ENCODE data around the gene WDR93.

The WDR93 gene

DNA sequence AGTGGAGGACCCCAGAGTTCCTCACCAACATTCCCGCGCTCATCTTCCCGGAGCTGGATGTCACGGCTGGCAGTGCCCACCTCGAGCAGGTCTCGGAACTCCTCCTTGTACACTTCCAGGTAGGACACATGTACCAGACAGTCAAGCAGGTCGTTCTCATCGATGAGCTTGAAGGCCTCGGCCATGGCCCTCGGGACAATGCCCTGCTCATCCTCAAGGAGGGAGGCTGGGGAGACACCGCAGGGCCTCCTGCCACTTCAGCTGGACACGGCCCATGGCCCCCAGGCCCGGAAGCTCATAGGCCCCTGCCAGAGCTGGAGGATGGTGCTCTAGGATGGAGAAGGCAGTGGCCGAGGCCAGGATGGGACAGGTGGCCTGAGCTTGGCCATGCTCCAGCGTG, 40.9 kb upstream of the WDR93 start:
- Histone ChIP-seq H2BK12ac (ENCODE audit: low read length) (no peak overlapping the region), H4K91ac (ENCODE audit: low read depth, low read length) (no peak overlapping the region), H3K14ac (ENCODE audit: low read length) (no peak overlapping the region), H3K79me1 (ENCODE audit: low read length) (peaks cover 1% of the 10 kb centered on the region), H3K4me1 (ENCODE audit: control insufficient read depth in 1 of 2, insufficient read depth in 2 of 2, low read length in 2 of 2) (peaks cover 5 to 6% of the 10 kb centered on the region in 2 experiments), H3K9ac (ENCODE audit: low read length) (no peak overlapping the region), H3K27me3 (ENCODE audit: insufficient read depth, low read length) (no peaks in the 10 kb centered on the region), H4K8ac (ENCODE audit: low read depth, low read length) (no peak overlapping the region), H4K12ac (ENCODE audit: low read depth, low read length) (no peak overlapping the region), H2BK5ac (ENCODE audit: low read depth, low read length, poor library complexity) (no peak overlapping the region), H3K18ac (ENCODE audit: low read length) (no peak overlapping the region), H3K79me2 (ENCODE audit: control insufficient read depth, insufficient read depth, low read length, poor library complexity) (peaks cover under 1% of the 10 kb centered on the region), H3K4ac (ENCODE audit: low read depth, low read length) (no peak overlapping the region), H3K23ac (ENCODE audit: low read length) (no peak overlapping the region), H3K4me3 (ENCODE audit: low read depth, low read length) (no peak overlapping the region), H2BK120ac (ENCODE audit: insufficient read depth, low read length, poor library complexity) (no peak overlapping the region), H3K36me3 (ENCODE audit: control insufficient read depth in 1 of 2, insufficient read depth in 2 of 2, low read length in 2 of 2) (peaks cover 26 to 27% of the 10 kb centered on the region in 2 experiments), H3K9me3 (ENCODE audit: insufficient read depth, low read depth, low read length) (no peaks in the 10 kb centered on the region), H3K27ac (ENCODE audit: low read depth, low read length) (no peak overlapping the region), H2AFZ (ENCODE audit: insufficient read depth, low read length, poor library complexity) (no peak overlapping the region), H2AK5ac (ENCODE audit: low read length) (no peak overlapping the region), H3K4me2 (ENCODE audit: low read length) (no peak overlapping the region)
- WGBS (ENCODE audit: extremely low coverage, insufficient coverage, insufficient read length): no CpG with 5 or more reads among the region's 15 CpGs
- no peak for DNase-seq

GRCh38 chr15:89652131-89652530, 38.5 kb upstream of the WDR93 start:
- H3K18ac ChIP-seq (ENCODE audit: low read length): no peak overlapping the region
- peaks cover 9 to 13% of the 10 kb centered on the region in 2 experiments for H3K36me3 ChIP-seq (ENCODE audit: control insufficient read depth in 1 of 2, insufficient read depth in 2 of 2, low read length in 2 of 2)
- H2BK120ac ChIP-seq (ENCODE audit: insufficient read depth, low read length, poor library complexity): no peak overlapping the region
- peak overlapping the region; percentile 12 for H3K9ac ChIP-seq (ENCODE audit: low read length)
- no peak overlapping the region for H3K14ac ChIP-seq (ENCODE audit: low read length)
- H2BK5ac ChIP-seq (ENCODE audit: low read depth, low read length, poor library complexity): no peak overlapping the region
- no peak overlapping the region for H4K8ac ChIP-seq (ENCODE audit: low read depth, low read length)
- H3K4me2 ChIP-seq (ENCODE audit: low read length): no peak overlapping the region
- peaks cover 5 to 6% of the 10 kb centered on the region in 2 experiments for H3K4me1 ChIP-seq (ENCODE audit: control insufficient read depth in 1 of 2, insufficient read depth in 2 of 2, low read length in 2 of 2)
- no peak overlapping the region for H2BK12ac ChIP-seq (ENCODE audit: low read length)
- WGBS (ENCODE audit: extremely low coverage, insufficient coverage, insufficient read length): no CpG with 5 or more reads among the region's 7 CpGs
- H3K79me1 ChIP-seq (ENCODE audit: low read length): peaks cover 6% of the 10 kb centered on the region
- no peak overlapping the region for H4K91ac ChIP-seq (ENCODE audit: low read depth, low read length)
- H3K4ac ChIP-seq (ENCODE audit: low read depth, low read length): no peak overlapping the region
- H3K9me3 ChIP-seq (ENCODE audit: insufficient read depth, low read depth, low read length): no peaks in the 10 kb centered on the region
- no peak for DNase-seq
- peaks cover 4% of the 10 kb centered on the region for H3K27me3 ChIP-seq (ENCODE audit: insufficient read depth, low read length)
- H3K23ac ChIP-seq (ENCODE audit: low read length): no peak overlapping the region
- peaks cover 6% of the 10 kb centered on the region for H3K79me2 ChIP-seq (ENCODE audit: control insufficient read depth, insufficient read depth, low read length, poor library complexity)
- no peak overlapping the region for H3K27ac ChIP-seq (ENCODE audit: low read depth, low read length)
- no peak overlapping the region for H4K12ac ChIP-seq (ENCODE audit: low read depth, low read length)
- H3K4me3 ChIP-seq (ENCODE audit: low read depth, low read length): no peak overlapping the region
- no peak overlapping the region for H2AK5ac ChIP-seq (ENCODE audit: low read length)
- H2AFZ ChIP-seq (ENCODE audit: insufficient read depth, low read length, poor library complexity): no peak overlapping the region

DNA sequence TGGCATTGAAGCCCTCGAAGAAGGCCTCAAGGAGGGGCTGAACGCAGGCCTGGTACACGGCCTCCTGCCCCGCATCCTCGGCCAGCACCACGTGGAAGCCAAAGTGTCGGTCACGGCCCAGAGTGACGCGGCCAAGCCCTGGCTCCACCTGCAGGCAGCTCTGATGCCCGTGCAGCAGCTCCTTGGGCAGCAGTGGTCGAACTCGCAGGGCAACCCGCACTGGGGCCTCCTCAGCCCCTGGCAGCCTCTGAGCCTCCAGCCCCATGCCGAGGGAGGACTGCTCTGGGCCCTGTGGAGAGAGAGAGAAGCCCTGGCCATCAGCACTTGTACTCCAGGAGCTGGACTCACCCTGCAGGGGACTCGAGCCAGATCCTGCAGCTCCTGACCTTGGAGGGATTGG, 37.9 kb upstream of the WDR93 start:
- Histone ChIP-seq H3K4me2 (ENCODE audit: low read length) (no peak overlapping the region), H3K4me1 (ENCODE audit: control insufficient read depth in 1 of 2, insufficient read depth in 2 of 2, low read length in 2 of 2) (peaks cover 5 to 6% of the 10 kb centered on the region in 2 experiments), H2BK5ac (ENCODE audit: low read depth, low read length, poor library complexity) (no peak overlapping the region), H3K4ac (ENCODE audit: low read depth, low read length) (no peak overlapping the region), H4K8ac (ENCODE audit: low read depth, low read length) (no peak overlapping the region), H3K9ac (ENCODE audit: low read length) (no peak overlapping the region), H4K91ac (ENCODE audit: low read depth, low read length) (no peak overlapping the region), H3K79me2 (ENCODE audit: control insufficient read depth, insufficient read depth, low read length, poor library complexity) (peaks cover 6% of the 10 kb centered on the region), H3K4me3 (ENCODE audit: low read depth, low read length) (no peak overlapping the region), H3K27me3 (ENCODE audit: insufficient read depth, low read length) (peaks cover 4% of the 10 kb centered on the region), H3K14ac (ENCODE audit: low read length) (no peak overlapping the region), H3K36me3 (ENCODE audit: control insufficient read depth in 1 of 2, insufficient read depth in 2 of 2, low read length in 2 of 2) (peaks cover 9 to 13% of the 10 kb centered on the region in 2 experiments), H3K23ac (ENCODE audit: low read length) (no peak overlapping the region), H4K12ac (ENCODE audit: low read depth, low read length) (no peak overlapping the region), H2BK120ac (ENCODE audit: insufficient read depth, low read length, poor library complexity) (no peak overlapping the region), H3K79me1 (ENCODE audit: low read length) (peaks cover 6% of the 10 kb centered on the region), H2AFZ (ENCODE audit: insufficient read depth, low read length, poor library complexity) (no peak overlapping the region), H2AK5ac (ENCODE audit: low read length) (no peak overlapping the region), H3K18ac (ENCODE audit: low read length) (no peak overlapping the region), H3K9me3 (ENCODE audit: insufficient read depth, low read depth, low read length) (no peaks in the 10 kb centered on the region), H2BK12ac (ENCODE audit: low read length) (no peak overlapping the region), H3K27ac (ENCODE audit: low read depth, low read length) (no peak overlapping the region)
- WGBS (ENCODE audit: extremely low coverage, insufficient coverage, insufficient read length): no CpG with 5 or more reads among the region's 16 CpGs
- DNase-seq: no peak

GRCh38 chr15:89653578-89653977, 37.0 kb upstream of the WDR93 start:
- Histone ChIP-seq H3K27me3 (ENCODE audit: insufficient read depth, low read length) (peaks cover 4% of the 10 kb centered on the region), H3K23ac (ENCODE audit: low read length) (no peak overlapping the region), H2AK5ac (ENCODE audit: low read length) (no peak overlapping the region), H3K4me2 (ENCODE audit: low read length) (no peak overlapping the region), H3K4ac (ENCODE audit: low read depth, low read length) (no peak overlapping the region), H2BK12ac (ENCODE audit: low read length) (no peak overlapping the region), H3K18ac (ENCODE audit: low read length) (no peak overlapping the region), H4K12ac (ENCODE audit: low read depth, low read length) (no peak overlapping the region), H3K36me3 (ENCODE audit: control insufficient read depth in 1 of 2, insufficient read depth in 2 of 2, low read length in 2 of 2) (peaks cover 4 to 7% of the 10 kb centered on the region in 2 experiments), H2BK120ac (ENCODE audit: insufficient read depth, low read length, poor library complexity) (no peak overlapping the region), H3K79me2 (ENCODE audit: control insufficient read depth, insufficient read depth, low read length, poor library complexity) (peaks cover 6% of the 10 kb centered on the region), H3K27ac (ENCODE audit: low read depth, low read length) (no peak overlapping the region), H3K9ac (ENCODE audit: low read length) (no peak overlapping the region), H3K9me3 (ENCODE audit: insufficient read depth, low read depth, low read length) (no peaks in the 10 kb centered on the region), H4K8ac (ENCODE audit: low read depth, low read length) (no peak overlapping the region), H2BK5ac (ENCODE audit: low read depth, low read length, poor library complexity) (no peak overlapping the region), H3K14ac (ENCODE audit: low read length) (no peak overlapping the region), H3K79me1 (ENCODE audit: low read length) (peaks cover 6% of the 10 kb centered on the region), H3K4me1 (ENCODE audit: control insufficient read depth in 1 of 2, insufficient read depth in 2 of 2, low read length in 2 of 2) (peaks cover 5 to 6% of the 10 kb centered on the region in 2 experiments), H4K91ac (ENCODE audit: low read depth, low read length) (no peak overlapping the region), H2AFZ (ENCODE audit: insufficient read depth, low read length, poor library complexity) (no peak overlapping the region), H3K4me3 (ENCODE audit: low read depth, low read length) (no peak overlapping the region)
- DNase-seq: no peak
- no CpG with 5 or more reads among the region's 2 CpGs for whole genome bisulfite sequencing (ENCODE audit: extremely low coverage, insufficient coverage, insufficient read length)
